ENCODE results near the gene NFIC.

Gene NFIC

GRCh38 chr19:3455393-3455955 lies 89.1 kb downstream of the NFIC start:
- DNase-seq: no peak

DNA sequence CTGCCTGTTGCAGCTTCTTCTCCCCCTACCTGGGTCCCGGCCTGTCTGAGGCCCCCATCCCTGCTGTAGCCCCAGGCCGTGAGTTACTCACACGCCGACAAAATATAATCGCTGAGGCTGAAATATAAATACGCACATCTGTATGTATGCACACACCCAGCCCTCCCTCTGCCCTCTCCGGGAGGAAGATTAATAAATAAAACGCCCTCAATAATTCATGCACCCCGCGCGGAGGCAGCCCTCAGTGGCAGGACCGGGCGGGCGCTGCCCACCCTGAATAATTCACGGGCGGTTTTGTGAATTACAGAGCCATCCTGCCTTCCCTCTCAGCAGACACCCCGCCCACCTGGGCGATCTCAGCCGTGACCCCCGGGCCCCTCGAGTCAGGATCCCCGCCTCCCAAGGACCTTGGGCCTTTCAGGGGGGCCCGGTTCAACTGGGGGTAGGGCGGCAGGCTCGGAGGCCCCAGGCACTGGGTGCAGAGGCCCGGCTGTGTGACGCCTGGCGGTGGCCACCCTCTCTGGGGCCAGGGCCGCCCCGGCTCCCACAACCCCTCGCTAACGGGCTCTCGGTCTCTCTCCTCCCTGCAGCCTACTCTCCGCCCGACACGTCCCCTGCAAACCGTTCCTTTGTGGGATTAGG lies 89.7 kb downstream of the NFIC start:
- no peak for DNase-seq

DNA sequence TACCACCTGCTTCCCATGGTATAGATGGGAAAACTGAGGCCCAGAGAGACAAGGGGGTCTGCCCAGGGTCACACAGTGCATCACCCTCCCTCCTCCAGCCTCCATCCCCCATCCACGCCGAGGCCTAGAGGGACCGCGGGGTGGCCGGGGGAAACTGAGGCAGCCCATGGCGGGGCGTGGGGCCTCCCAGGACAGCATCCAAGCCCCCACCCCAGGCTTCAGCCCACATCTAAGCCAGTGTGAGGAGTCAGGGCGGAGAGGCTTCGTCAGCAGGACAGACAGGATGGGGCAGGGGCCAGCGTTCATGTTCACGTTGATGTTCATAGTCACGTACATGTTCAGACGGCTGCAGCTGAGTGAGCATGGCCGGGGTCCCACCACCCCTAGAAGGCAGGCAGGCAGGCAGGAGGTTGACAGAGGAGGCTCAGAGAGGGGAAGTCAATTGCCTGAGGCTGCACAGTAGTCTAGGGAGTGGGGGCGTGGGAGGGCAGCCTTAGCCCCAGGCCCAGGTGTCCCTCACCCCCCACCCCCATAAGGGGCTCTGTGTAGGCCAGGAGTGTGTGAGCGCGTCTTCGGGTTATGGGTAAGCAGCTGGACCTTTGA lies 90.6 kb downstream of the NFIC start:
- no peak for DNase-seq

DNA sequence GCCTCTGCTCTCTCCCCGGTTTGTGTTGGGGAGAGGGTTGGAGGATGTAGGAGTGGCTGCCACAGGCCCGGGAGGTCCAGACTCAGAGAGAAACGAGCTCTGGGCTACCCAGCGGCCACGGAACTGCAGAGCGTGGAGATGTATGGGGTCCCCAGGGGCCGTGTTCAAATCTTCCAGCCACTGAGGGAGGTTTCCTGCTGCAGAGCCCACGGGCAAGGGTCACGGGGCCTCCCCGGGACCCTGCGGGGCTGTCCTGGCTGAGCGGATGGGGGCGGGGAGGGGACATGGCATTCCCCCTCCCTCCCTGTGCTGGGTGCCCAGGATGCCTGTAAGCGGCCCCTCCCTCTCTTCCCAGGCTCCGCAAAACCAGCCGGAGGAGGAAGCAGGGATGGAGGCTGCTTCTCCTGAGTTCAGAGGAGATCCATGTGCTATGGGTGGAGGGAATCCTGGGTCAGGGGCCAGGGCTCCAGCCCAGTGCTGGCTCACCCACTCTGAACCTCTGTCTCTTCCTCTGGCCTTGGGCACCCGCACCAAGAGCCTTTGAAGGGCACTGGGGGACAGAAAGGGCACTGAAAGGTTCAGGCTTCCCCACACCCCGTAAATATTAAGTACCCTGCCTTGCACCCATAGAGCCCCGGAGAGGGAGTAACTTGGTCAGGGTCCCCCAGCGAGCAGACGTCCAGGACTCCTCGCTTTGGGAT lies 91.3 kb downstream of the NFIC start:
- DNase-seq: no peak

DNA sequence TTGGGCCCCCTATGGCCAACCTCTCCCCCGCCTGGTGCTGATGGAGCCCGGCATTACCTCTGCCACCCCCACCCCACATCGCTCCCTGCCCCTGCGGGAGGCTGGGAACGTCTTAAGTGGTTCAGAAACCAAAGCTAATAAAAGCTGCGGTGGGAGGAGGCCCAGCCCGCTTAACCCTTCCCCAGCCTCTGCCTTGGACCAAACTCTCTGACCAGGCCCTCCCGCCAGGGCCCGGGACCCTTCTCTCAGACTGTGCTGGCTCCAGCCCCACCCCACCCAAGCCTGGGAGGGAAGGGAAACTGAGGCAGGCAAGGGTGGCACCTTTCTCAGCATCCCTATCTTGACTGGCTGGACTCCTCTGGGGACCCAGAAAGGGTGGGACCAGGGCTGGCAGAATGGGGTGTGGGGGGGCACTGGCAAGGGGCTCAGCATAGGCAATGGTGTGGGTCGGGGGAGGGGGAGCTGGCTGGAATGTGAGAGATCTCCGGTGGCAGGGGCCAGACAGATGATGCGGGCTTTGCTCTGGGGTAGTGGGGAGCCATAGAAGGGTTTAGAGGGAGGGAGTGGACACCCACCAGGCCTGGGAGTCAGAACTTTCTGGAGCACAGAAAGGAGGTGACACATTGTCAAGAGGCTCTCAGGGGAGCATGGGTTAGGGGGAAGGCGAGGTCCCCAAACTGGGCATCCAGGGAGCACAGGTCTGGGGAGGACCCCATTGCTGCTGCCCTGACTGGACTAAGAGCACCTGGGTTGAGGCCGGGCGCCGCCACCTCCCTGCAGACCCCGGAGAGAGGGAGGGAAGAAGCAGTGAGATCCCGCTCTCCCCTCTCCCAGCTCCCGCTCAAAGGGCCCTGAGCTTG lies 92.1 kb downstream of the NFIC start:
- no peak for DNase-seq

GRCh38 chr19:3459089-3459881 lies 92.9 kb downstream of the NFIC start:
- no peak for DNase-seq

DNA sequence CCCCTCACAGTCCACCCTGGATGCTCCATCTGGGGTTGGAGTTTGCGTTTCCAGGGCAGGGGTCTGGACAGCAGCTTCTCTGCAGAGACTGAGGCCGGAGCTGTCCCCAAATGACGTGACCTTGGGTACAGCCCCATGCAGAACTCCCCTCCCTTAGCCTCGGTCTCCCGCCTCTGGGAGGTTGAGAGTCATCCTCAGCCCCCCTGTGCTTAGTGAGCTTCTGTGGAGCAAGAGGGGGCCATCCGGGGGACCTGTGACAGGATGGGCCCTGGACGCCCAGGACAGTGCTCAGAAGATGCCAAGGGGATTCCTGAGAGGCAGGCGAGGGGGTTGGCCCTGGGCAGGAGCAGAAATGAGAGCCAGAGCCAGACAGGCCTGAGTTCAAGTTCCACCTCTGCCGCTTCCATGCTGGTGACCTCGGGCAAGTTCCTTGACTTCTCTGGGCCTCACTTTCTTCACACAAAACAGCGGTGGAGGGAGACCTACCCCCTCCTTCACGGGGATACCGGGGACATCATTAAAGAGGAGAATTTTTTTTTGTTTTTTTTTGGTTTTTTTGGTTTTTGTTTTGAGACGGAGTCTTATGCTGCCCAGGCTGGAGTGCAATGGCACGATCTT lies 93.7 kb downstream of the NFIC start:
- DNase-seq: no peak

DNA sequence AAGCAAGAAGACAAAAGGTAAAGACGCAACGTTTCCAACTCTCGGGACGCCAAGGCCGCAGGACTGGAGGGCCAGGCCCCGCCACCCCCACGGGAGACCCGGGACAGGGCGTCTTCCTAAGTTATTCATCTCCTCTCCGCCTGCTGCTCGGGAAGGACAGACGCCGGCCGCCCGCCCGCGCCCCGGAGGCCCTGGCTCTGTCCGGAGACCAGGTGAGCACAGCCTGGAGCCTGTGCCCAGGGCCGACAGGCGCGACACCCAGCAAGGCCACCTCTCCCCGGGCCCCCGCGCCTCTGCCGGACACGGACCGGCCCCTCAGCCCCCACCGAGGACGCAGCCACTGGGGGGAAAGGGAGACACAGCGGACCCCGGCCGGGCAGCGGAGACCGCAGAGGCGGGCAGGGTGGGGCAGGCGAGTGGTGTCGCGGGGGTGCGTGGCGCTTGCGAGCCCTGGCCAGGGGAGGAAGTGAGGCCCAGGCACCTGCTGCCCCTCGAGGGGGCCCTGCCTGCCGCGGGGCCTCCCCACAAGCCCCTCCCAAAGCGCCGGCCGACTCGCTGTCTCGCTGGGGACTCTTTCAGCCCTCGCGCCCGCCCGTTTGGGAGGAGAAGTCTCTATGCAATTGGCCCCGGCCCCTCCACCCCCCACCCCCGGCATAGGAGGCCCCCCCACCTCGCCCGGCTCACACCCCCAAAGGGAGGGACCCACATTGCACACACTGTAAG lies 96.8 kb downstream of the NFIC start:
- DNase-seq: no peak

- no peak for DNase-seq
Measured at GRCh38 chr19:3463714-3464586, 97.6 kb downstream of the NFIC start.

GRCh38 chr19:3464587-3465235 lies 98.3 kb downstream of the NFIC start:
- DNase-seq: no peak

DNA sequence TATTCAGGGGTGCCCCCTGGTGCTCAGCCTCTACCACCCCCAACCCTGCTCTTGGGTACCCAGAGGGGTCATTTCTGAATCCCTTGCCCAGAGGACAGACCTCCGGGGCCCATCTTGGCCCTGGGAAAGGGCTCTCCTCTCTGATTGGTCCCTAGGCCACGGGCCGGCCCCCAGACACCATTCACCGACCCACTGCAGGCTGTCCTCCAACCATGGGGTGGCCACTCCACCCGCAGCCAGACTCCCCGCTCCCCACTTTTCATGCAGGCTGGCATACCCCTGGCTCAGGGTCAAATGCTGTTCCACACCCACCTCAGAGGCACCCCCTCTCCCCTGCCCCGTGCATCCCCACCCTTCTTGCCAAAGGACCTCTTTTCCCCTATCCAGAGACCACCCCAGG lies 99.2 kb downstream of the NFIC start:
- no peak for DNase-seq

- no peak for DNase-seq
Measured at GRCh38 chr19:3466635-3467034, 100.3 kb downstream of the NFIC start.

GRCh38 chr19:3467437-3468198 lies 101.2 kb downstream of the NFIC start:
- no peak for DNase-seq

GRCh38 chr19:3468211-3468610 lies 101.8 kb downstream of the NFIC start:
- no peak for DNase-seq

GRCh38 chr19:3469638-3470499 lies 103.5 kb downstream of the NFIC start:
- no peak for DNase-seq

GRCh38 chr19:3470500-3471128 lies 104.2 kb downstream of the NFIC start:
- DNase-seq: no peak
